Inflammatory macrophage treated with lipopolysaccharide for 4 hours (primary cell): ENCODE measurements around the gene DPH5.
A peak's percentile ranks its signal among the peaks of the same experiment; 100 is the strongest.
"Not testable (repeated sequence)": the region's sequence is repeated elsewhere in the genome, so short reads cannot be mapped to it uniquely, and the experiment has no call there.

Experiments
- DNase-seq: peaks from one replicate; pipeline ENCODE4 v3.0.0-alpha.2; 2020

Gene DPH5

GRCh38 chr1:101025657-101026429 lies at the start of gene DPH5:
DPH5 (minus strand) TSS chr1:101025784; CDS start chr1:101025443, 341 bp downstream.
- DNase-seq = peak; percentile 85

GRCh38 chr1:101073836-101074235 lies 48.3 kb upstream of the DPH5 start:
- no peak for DNase-seq

GRCh38 chr1:101071470-101071891 lies 45.9 kb upstream of the DPH5 start:
- no peak for DNase-seq

- DNase-seq = no peak
Measured at GRCh38 chr1:101069158-101069557, 43.6 kb upstream of the DPH5 start.

- DNase-seq = not testable (repeated sequence)
Measured at GRCh38 chr1:101066937-101067335, 41.4 kb upstream of the DPH5 start.

- DNase-seq = no peak
Measured at GRCh38 chr1:101066260-101066936, 40.8 kb upstream of the DPH5 start.

GRCh38 chr1:101065575-101065974 lies 40.0 kb upstream of the DPH5 start:
- DNase-seq = no peak

GRCh38 chr1:101064697-101065096 lies 39.1 kb upstream of the DPH5 start:
- no peak for DNase-seq

GRCh38 chr1:101060992-101061391 lies 35.4 kb upstream of the DPH5 start:
- no peak for DNase-seq

GRCh38 chr1:101059945-101060542 lies 34.5 kb upstream of the DPH5 start:
- DNase-seq = no peak

- DNase-seq = no peak
Measured at GRCh38 chr1:101055623-101056022, 30.0 kb upstream of the DPH5 start.

- DNase-seq = no peak
Measured at GRCh38 chr1:101051688-101052638, 26.4 kb upstream of the DPH5 start.

- no peak for DNase-seq
Measured at GRCh38 chr1:101050869-101051268, 25.3 kb upstream of the DPH5 start.

GRCh38 chr1:101044749-101045148 lies 19.2 kb upstream of the DPH5 start:
- DNase-seq = no peak

- DNase-seq = no peak
Measured at GRCh38 chr1:101044259-101044658, 18.7 kb upstream of the DPH5 start.

- DNase-seq = no peak
Measured at GRCh38 chr1:101043776-101044175, 18.2 kb upstream of the DPH5 start.

GRCh38 chr1:101041300-101041699 lies 15.7 kb upstream of the DPH5 start:
- DNase-seq = no peak

GRCh38 chr1:101040666-101041065 lies 15.1 kb upstream of the DPH5 start:
- DNase-seq = no peak

- DNase-seq = no peak
Measured at GRCh38 chr1:101039245-101039644, 13.7 kb upstream of the DPH5 start.

GRCh38 chr1:101037316-101037715 lies 11.7 kb upstream of the DPH5 start:
- no peak for DNase-seq

GRCh38 chr1:101033017-101033416 lies 7.4 kb upstream of the DPH5 start:
- no peak for DNase-seq

GRCh38 chr1:101032129-101032528 lies 6.5 kb upstream of the DPH5 start:
- DNase-seq = not testable (repeated sequence)

GRCh38 chr1:101030881-101031280 lies 5.3 kb upstream of the DPH5 start:
- no peak for DNase-seq
